H1 (cell line): Measurements from ENCODE around the gene TDP2.
"Not testable (repeated sequence)": the region's sequence is repeated elsewhere in the genome, so short reads cannot be mapped to it uniquely, and the experiment has no call there.

Source experiments
- CEBPB ChIP-seq: IDR thresholded peaks from 2 replicates; pipeline ENCODE4 v1.6.1; 2012; ENCODE audit warnings: low read depth, low read length
- CHD1 ChIP-seq: IDR thresholded peaks from 2 replicates; pipeline ENCODE4 v1.6.1; 2012; ENCODE audit warnings: low read depth, low read length, improper control_type of control experiment
- JUN ChIP-seq: IDR thresholded peaks from 2 replicates; pipeline ENCODE4 v1.6.1; 2011; ENCODE audit warnings: low read depth, mild to moderate bottlenecking, improper control_type of control experiment, low read length
- KDM1A ChIP-seq: fragments of 200-600, 300-600 bp; sonication (generic); IDR thresholded peaks from 2 replicates; pipeline ENCODE4 v1.7.1; 2016; ENCODE audit warnings: mild to moderate bottlenecking, low read length, borderline replicate concordance
- MAX ChIP-seq: IDR thresholded peaks from 2 replicates; pipeline ENCODE4 v1.6.1; 2012; ENCODE audit warnings: inconsistent platforms
- RAD21 ChIP-seq, 2 experiments: IDR thresholded peaks in 1 of 2; conservative IDR thresholded peaks in 1 of 2; 2 replicates each; pipeline ENCODE4 v1.6.1; 2011; ENCODE audit warnings: low read depth in 2 of 2, low read length in 2 of 2, improper control_type of control experiment in 1 of 2, inconsistent platforms in 1 of 2, mild to moderate bottlenecking in 1 of 2, moderate library complexity in 1 of 2
- YY1 ChIP-seq: IDR thresholded peaks from 2 replicates; pipeline ENCODE4 v1.6.1; 2011; ENCODE audit warnings: low read depth, mild to moderate bottlenecking, low read length
- TF ChIP-seq, protein P1 (sequence below), 3 experiments: IDR thresholded peaks; 1 replicate in 2 of 3; 2 replicates in 1 of 3; pipeline versions ENCODE4 v1.5.1 to v1.6.1; 2011; ENCODE audit warnings: low read length in 3 of 3, mild to moderate bottlenecking in 3 of 3, inconsistent platforms in 2 of 3, low read depth in 1 of 3, moderate library complexity in 1 of 3; ENCODE audit not compliant: insufficient read depth in 1 of 3; ENCODE audit errors: control extremely low read depth in 1 of 3

DNA sequence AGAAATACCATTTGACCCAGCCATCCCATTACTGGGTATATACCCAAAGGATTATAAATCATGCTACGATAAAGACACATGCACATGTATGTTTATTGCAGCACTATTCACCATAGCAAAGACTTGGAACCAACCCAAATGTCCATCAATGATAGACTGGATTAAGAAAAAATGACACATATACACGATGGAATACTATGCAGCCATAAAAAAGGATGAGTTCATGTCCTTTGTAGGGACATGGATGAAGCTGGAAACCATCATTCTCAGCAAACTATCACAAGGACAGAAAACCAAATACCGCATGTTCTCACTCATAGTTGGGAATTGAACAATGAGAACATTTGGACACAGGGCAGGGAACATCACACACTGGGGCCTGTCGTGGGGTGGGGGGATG is 4.4 kb upstream of the TDP2 start:
- TF ChIP-seq, protein P1, sequence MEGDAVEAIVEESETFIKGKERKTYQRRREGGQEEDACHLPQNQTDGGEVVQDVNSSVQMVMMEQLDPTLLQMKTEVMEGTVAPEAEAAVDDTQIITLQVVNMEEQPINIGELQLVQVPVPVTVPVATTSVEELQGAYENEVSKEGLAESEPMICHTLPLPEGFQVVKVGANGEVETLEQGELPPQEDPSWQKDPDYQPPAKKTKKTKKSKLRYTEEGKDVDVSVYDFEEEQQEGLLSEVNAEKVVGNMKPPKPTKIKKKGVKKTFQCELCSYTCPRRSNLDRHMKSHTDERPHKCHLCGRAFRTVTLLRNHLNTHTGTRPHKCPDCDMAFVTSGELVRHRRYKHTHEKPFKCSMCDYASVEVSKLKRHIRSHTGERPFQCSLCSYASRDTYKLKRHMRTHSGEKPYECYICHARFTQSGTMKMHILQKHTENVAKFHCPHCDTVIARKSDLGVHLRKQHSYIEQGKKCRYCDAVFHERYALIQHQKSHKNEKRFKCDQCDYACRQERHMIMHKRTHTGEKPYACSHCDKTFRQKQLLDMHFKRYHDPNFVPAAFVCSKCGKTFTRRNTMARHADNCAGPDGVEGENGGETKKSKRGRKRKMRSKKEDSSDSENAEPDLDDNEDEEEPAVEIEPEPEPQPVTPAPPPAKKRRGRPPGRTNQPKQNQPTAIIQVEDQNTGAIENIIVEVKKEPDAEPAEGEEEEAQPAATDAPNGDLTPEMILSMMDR (IDR thresholded peaks at IDR 0.05; ENCODE audit: control extremely low read depth in 1 of 3, insufficient read depth in 1 of 3, low read depth in 1 of 3, low read length in 3 of 3), result not testable (repeated sequence)
- not testable (repeated sequence) for TF ChIP-seq YY1; CHD1; KDM1A; JUN; CEBPB; RAD21 (IDR thresholded peaks at IDR 0.05 in 1 of 2, conservative IDR thresholded peaks at IDR 0.05 in 1 of 2; ENCODE audit: low read depth in 2 of 2, low read length in 2 of 2); MAX
